Peyer's patch (tissue), 4 donors: ENCODE results near the gene EDRF1. TPM values are rescaled to one million over a fixed set of nuclear protein-coding genes. Genes with fewer than 3 reads are reported as not detected.

Experiments used
- DNase-seq, 3 donors: peaks; one replicate each; pipeline ENCODE4 v3.0.0-alpha.2; 2017 to 2019
- H3K27ac ChIP-seq, 4 donors: fragments of 200-600 bp; sonication (generic); one replicate each; pipeline ENCODE4 v1.5.1; 2016 to 2019
- H3K27me3 ChIP-seq, 2 donors: fragments of 200-600 bp; sonication (generic); one replicate each; pipeline ENCODE4 v1.5.1; 2019
- H3K36me3 ChIP-seq, 3 donors: fragments of 200-600 bp; sonication (generic); one replicate each; pipeline ENCODE4 v1.5.1; 2016 to 2019
- H3K4me1 ChIP-seq, 4 donors: fragments of 200-600 bp; sonication (generic); one replicate each; pipeline ENCODE4 v1.5.1; 2016 to 2019
- H3K4me3 ChIP-seq, 4 donors: fragments of 200-600 bp; sonication (generic); 1 replicate in 3 of 4; 2 replicates in 1 of 4; pipeline ENCODE4 v1.5.1; 2016 to 2019; ENCODE audit warnings: mild to moderate bottlenecking in 1 of 4
- H3K9me3 ChIP-seq, 4 donors: fragments of 200-600 bp; sonication (generic); one replicate each; pipeline ENCODE4 v1.5.1; 2016 to 2019; ENCODE audit warnings: mild to moderate bottlenecking in 1 of 4
- POLR2A ChIP-seq, 2 donors: fragments of 450-650 bp; IDR thresholded peaks; one replicate each; pipeline ENCODE4 v1.5.1; 2017; ENCODE audit warnings: antibody characterized with exemption in 2 of 2, mild to moderate bottlenecking in 2 of 2, moderate library complexity in 2 of 2
- total RNA-seq, 4 donors: library from RNA; depleted of rRNA; stranded (reverse); fragments of >200 nt; gene quantifications; one replicate each; pipeline ENCODE4 v1.1.0, GENCODE V29; 2016
- TF ChIP-seq, protein P1 (sequence below), 6 experiments: fragments of 450-650 bp in 4 of 6; fragments of 200-600 bp in 2 of 6; sonication (generic) in 1 of 6; IDR thresholded peaks; one replicate each; pipeline ENCODE4 v1.5.1; 2017 to 2019; ENCODE audit warnings: antibody characterized with exemption in 6 of 6, mild to moderate bottlenecking in 3 of 6, moderate library complexity in 1 of 6

EDRF1 gene
- total RNA-seq, 4 donors from 2014 or later = 24.3 to 60.2 (median 36.5) TPM

DNA sequence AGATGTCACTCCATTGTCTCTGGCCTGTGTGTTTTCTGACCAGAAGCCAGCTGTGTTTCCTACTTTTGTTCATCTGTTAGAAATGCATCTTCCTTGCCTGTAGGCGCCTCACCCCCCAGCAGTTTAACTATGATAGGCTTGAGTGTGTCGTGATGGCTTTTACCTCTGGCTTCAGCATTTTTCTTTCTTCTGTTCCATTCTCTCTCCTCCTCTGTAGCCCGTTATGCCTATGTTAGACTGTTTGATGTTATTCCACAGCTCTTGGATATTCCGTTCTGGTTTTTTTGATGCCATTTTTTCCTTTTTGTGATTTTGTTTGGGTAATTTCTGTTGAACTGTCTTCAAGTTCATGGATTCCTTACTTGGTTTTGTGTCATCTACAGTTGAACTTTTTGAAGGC lies 38.2 kb downstream of the EDRF1 start:
- no peak for DNase-seq
- no peaks in the 10 kb centered on the region for H3K9me3 ChIP-seq
- TF ChIP-seq POLR2A (IDR thresholded peaks at IDR 0.05) = no peak
- TF ChIP-seq, protein P1, sequence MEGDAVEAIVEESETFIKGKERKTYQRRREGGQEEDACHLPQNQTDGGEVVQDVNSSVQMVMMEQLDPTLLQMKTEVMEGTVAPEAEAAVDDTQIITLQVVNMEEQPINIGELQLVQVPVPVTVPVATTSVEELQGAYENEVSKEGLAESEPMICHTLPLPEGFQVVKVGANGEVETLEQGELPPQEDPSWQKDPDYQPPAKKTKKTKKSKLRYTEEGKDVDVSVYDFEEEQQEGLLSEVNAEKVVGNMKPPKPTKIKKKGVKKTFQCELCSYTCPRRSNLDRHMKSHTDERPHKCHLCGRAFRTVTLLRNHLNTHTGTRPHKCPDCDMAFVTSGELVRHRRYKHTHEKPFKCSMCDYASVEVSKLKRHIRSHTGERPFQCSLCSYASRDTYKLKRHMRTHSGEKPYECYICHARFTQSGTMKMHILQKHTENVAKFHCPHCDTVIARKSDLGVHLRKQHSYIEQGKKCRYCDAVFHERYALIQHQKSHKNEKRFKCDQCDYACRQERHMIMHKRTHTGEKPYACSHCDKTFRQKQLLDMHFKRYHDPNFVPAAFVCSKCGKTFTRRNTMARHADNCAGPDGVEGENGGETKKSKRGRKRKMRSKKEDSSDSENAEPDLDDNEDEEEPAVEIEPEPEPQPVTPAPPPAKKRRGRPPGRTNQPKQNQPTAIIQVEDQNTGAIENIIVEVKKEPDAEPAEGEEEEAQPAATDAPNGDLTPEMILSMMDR (IDR thresholded peaks at IDR 0.05) = no peak
- no peak overlapping the region for H3K27ac ChIP-seq
- H3K36me3 ChIP-seq = peaks cover 0 to 85% (median 0%) of the 10 kb centered on the region in 3 donors
- H3K4me3 ChIP-seq = no peak overlapping the region
- H3K27me3 ChIP-seq = no peaks in the 10 kb centered on the region
- H3K4me1 ChIP-seq = no peaks in the 10 kb centered on the region

- Histone ChIP-seq H3K27me3 (no peaks in the 10 kb centered on the region), H3K4me1 (no peaks in the 10 kb centered on the region), H3K27ac (no peak overlapping the region), H3K9me3 (no peaks in the 10 kb centered on the region), H3K36me3 (peaks cover 0 to 78% (median 0%) of the 10 kb centered on the region in 3 donors), H3K4me3 (no peak overlapping the region)
- TF ChIP-seq, protein P1 (IDR thresholded peaks at IDR 0.05) = no peak
- no peak for TF ChIP-seq POLR2A (IDR thresholded peaks at IDR 0.05)
- DNase-seq = no peak
Measured at GRCh38 chr10:125761961-125762360, 42.5 kb downstream of the EDRF1 start.

DNA sequence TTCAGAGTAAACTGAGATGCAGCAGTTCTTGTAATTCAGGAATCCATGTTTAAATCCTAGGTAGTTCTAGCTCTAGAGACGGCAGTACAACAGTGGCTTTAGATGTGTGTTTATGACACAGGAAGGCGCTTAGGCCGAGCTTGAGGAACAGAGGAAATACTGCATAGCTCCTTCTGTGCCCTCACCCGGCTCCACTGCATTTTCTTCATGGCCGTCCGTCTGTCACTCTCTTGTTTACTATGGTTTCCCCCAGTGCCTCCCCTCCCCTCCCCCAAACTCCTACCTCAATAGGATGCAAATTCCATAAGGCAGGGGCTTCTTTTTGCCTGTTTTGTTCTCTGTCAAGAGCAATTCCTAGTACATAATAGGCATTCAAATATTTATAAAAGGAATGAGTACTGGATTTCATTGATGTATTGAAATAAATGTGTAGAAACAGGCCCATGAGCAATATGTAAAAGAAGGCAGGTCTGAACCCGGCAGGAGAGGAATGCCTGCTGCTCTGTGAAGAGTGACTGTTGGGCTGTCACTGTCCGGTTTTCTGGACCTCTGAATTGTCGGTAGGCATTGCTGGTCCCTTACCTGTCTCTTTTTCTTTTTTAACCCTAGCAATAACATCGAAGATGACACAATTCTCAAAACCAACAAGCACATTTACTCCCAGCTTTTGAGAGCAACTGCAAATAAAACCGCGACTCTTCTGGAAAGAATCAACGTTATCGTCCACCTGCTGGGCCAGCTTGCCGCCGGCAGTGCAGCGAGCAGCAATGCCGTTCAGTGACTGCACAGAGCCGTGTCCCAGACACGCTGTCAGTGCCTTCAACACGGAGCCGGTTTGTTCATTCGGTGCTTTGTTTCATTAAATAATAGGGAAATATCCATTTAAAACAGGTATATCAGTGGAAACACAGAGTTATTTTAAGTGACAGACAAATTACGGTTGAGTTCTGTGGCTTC lies 43.5 kb downstream of the EDRF1 start:
- peaks cover 0 to 72% (median 0%) of the 10 kb centered on the region in 3 donors for H3K36me3 ChIP-seq
- H3K4me3 ChIP-seq = no peak overlapping the region
- no peaks in the 10 kb centered on the region for H3K27me3 ChIP-seq
- TF ChIP-seq, protein P1 (IDR thresholded peaks at IDR 0.05) = no peak
- no peak for TF ChIP-seq POLR2A (IDR thresholded peaks at IDR 0.05)
- no peak overlapping the region for H3K27ac ChIP-seq
- DNase-seq = no peak
- no peaks in the 10 kb centered on the region for H3K4me1 ChIP-seq
- H3K9me3 ChIP-seq = no peaks in the 10 kb centered on the region

- no peak overlapping the region for H3K27ac ChIP-seq
- H3K27me3 ChIP-seq = no peaks in the 10 kb centered on the region
- peaks cover 0 to 6% (median 0%) of the 10 kb centered on the region in 4 donors for H3K4me1 ChIP-seq
- DNase-seq = no peak
- H3K36me3 ChIP-seq = peaks cover 0 to 46% (median 0%) of the 10 kb centered on the region in 3 donors
- H3K9me3 ChIP-seq = no peaks in the 10 kb centered on the region
- no peak overlapping the region for H3K4me3 ChIP-seq
- no peak for TF ChIP-seq POLR2A (IDR thresholded peaks at IDR 0.05)
- TF ChIP-seq, protein P1 (IDR thresholded peaks at IDR 0.05) = no peak
Measured at GRCh38 chr10:125765835-125766234, 46.3 kb downstream of the EDRF1 start.

DNA sequence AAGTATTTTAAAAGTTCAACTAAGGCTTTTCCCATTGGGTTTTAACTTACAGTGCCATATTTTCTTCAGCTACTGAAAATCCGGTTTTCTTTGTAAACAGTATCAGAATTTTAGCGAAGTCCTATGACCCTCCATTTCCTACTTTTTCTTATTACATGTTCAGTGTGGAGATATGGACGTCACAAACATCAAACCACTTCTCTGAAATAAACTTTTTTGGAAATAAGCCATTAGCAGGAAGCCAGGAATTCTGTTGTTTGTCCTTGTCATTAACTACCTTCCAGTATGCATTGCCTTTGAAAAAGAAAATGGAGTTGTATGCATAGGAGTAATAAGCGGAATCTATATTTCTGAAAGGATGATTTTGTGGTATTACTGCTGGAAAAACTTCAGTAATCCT lies 47.0 kb downstream of the EDRF1 start:
- H3K4me3 ChIP-seq = no peak overlapping the region
- TF ChIP-seq POLR2A (IDR thresholded peaks at IDR 0.05) = no peak
- TF ChIP-seq, protein P1 (IDR thresholded peaks at IDR 0.05) = no peak
- peaks cover 0 to 6% (median 0%) of the 10 kb centered on the region in 4 donors for H3K4me1 ChIP-seq
- H3K9me3 ChIP-seq = no peaks in the 10 kb centered on the region
- DNase-seq = no peak
- H3K36me3 ChIP-seq = peaks cover 0 to 44% (median 0%) of the 10 kb centered on the region in 3 donors
- no peak overlapping the region for H3K27ac ChIP-seq
- no peaks in the 10 kb centered on the region for H3K27me3 ChIP-seq
